22Rv1 (cell line): ENCODE results near the gene KCNK4.
"Not testable (repeated sequence)": the region's sequence is repeated elsewhere in the genome, so short reads cannot be mapped to it uniquely, and the experiment has no call there.

ENCODE experiments used
- CTCF ChIP-seq: fragments of 450-650 bp; IDR thresholded peaks from 2 replicates; pipeline ENCODE4 v1.5.1; 2017; ENCODE audit warnings: mild to moderate bottlenecking
- ZFX ChIP-seq: fragments of 450-650 bp; IDR thresholded peaks from 2 replicates; pipeline ENCODE4 v1.6.1; 2017; ENCODE audit warnings: antibody characterized with exemption, borderline replicate concordance

GRCh38 chr11:64246621-64246870, 44.6 kb upstream of the KCNK4 start:
- not testable (repeated sequence) for TF ChIP-seq CTCF, ZFX
